ENCODE measurements around the gene ASH1L.

The ASH1L gene

DNA sequence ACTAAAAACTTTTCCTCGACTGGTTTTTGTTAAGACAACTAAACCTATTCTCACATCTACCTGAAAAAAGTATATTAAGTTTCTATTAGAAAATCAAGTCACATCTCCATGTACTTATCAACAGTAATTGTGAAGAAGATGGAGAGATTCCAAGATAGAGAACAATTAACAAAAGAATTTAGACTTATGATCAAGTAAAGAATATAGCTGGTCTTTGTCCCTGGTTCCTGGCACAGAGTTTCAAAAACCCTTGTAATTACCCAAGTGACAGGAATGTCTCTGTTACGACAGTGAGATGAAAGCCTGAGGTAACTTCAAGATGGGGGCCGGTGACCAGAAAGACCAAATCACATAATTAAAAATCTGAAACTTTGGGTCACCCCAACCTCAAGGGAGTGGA is 91.6 kb downstream of the ASH1L start:
- H3K4me3 ChIP-seq (ENCODE audit: low read depth, low read length), result no peak overlapping the region
- TF ChIP-seq, protein P1, sequence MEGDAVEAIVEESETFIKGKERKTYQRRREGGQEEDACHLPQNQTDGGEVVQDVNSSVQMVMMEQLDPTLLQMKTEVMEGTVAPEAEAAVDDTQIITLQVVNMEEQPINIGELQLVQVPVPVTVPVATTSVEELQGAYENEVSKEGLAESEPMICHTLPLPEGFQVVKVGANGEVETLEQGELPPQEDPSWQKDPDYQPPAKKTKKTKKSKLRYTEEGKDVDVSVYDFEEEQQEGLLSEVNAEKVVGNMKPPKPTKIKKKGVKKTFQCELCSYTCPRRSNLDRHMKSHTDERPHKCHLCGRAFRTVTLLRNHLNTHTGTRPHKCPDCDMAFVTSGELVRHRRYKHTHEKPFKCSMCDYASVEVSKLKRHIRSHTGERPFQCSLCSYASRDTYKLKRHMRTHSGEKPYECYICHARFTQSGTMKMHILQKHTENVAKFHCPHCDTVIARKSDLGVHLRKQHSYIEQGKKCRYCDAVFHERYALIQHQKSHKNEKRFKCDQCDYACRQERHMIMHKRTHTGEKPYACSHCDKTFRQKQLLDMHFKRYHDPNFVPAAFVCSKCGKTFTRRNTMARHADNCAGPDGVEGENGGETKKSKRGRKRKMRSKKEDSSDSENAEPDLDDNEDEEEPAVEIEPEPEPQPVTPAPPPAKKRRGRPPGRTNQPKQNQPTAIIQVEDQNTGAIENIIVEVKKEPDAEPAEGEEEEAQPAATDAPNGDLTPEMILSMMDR (IDR thresholded peaks at IDR 0.05; ENCODE audit: low read depth, low read length), result no peak
- TF ChIP-seq POLR2A (IDR thresholded peaks at IDR 0.05; ENCODE audit: extremely low read depth, insufficient read length) (no peak), MYC (IDR thresholded peaks at IDR 0.05; ENCODE audit: low read depth, low read length) (no peak), MAX (IDR thresholded peaks at IDR 0.05; ENCODE audit: low read depth, low read length) (no peak)
- no peak for DNase-seq (ENCODE audit: low read depth)

DNA sequence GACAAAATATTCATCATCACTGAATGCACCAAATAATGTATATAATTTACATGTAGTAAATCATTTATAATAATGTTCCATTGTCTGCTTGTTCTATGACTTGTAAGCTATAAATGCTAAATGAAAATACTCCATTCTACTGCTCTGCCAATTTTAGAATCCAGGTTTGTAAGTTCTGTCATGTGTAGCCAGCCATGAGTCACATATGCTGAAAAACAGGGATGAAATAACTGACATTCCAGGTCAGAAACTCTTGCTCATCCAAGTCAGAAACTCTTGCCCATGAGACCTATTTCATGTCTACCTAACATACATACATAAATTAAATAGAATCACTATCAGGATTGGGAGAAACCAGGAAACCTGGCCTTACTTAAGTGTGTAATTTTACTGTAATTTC is 95.6 kb downstream of the ASH1L start:
- no peak for DNase-seq (ENCODE audit: low read depth)
- TF ChIP-seq MAX (IDR thresholded peaks at IDR 0.05; ENCODE audit: low read depth, low read length) (no peak), MYC (IDR thresholded peaks at IDR 0.05; ENCODE audit: low read depth, low read length) (no peak), POLR2A (IDR thresholded peaks at IDR 0.05; ENCODE audit: extremely low read depth, insufficient read length) (no peak)
- TF ChIP-seq, protein P1 (IDR thresholded peaks at IDR 0.05; ENCODE audit: low read depth, low read length), result no peak
- H3K4me3 ChIP-seq (ENCODE audit: low read depth, low read length), result no peak overlapping the region

DNA sequence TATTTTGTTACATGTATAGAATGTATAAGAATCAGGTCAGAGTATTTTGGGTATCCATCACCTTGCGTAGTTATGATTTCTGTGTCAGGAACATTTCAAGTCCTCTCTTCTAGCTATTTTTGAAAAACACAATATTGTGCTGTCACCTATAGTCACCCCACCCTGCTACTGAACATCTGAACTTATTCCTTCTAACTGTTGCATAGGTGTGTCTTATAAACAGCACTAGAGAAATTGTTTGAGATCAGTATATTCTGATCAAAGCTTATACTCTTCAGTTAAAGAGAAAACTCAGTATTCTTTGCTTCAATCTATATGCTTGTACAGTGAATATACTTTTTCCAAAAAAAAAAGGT is 96.0 kb downstream of the ASH1L start:
- TF ChIP-seq MYC (IDR thresholded peaks at IDR 0.05; ENCODE audit: low read depth, low read length) (no peak), POLR2A (IDR thresholded peaks at IDR 0.05; ENCODE audit: extremely low read depth, insufficient read length) (no peak), MAX (IDR thresholded peaks at IDR 0.05; ENCODE audit: low read depth, low read length) (no peak)
- TF ChIP-seq, protein P1 (IDR thresholded peaks at IDR 0.05; ENCODE audit: low read depth, low read length), result no peak

GRCh38 chr1:155463865-155464650 is 98.5 kb downstream of the ASH1L start:
- DNase-seq (ENCODE audit: low read depth), result peak; percentile 54
- no peak for TF ChIP-seq MYC (IDR thresholded peaks at IDR 0.05; ENCODE audit: low read depth, low read length)
- TF ChIP-seq, protein P1 (IDR thresholded peaks at IDR 0.05; ENCODE audit: low read depth, low read length), result no peak

More for the DNA sequence above, 96.0 kb downstream of the ASH1L start:
- no peak for DNase-seq (ENCODE audit: low read depth)
- no peak overlapping the region for H3K4me3 ChIP-seq (ENCODE audit: low read depth, low read length)

DNA sequence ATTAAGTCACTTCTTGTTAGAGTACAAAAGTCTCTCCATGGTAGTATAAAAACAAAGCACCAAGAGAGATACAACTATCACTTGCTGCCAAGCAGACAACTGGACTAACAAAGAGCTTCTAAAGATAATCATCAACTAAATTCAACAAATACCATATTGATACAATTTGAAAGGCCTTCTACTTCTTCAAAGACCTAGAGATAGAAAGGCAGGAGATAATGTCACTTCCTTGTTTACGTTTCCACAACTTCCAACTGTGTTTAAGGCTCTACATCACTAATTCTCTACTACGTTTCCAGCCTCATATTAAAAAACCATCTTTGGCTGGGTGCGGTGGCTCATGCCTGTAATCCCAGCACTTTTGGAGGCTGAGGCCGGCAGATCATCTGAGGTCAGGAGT is 104.5 kb downstream of the ASH1L start:
- no peak for DNase-seq (ENCODE audit: low read depth)
- TF ChIP-seq, protein P1 (IDR thresholded peaks at IDR 0.05; ENCODE audit: low read depth, low read length), result no peak
- TF ChIP-seq POLR2A (IDR thresholded peaks at IDR 0.05; ENCODE audit: extremely low read depth, insufficient read length) (no peak), MAX (IDR thresholded peaks at IDR 0.05; ENCODE audit: low read depth, low read length) (no peak)
- H3K4me3 ChIP-seq (ENCODE audit: low read depth, low read length), result no peak overlapping the region

More at GRCh38 chr1:155463865-155464650, 98.5 kb downstream of the ASH1L start:
- no peak overlapping the region for H3K4me3 ChIP-seq (ENCODE audit: low read depth, low read length)
